ENCODE data around the gene CITED2.

Gene CITED2

DNA sequence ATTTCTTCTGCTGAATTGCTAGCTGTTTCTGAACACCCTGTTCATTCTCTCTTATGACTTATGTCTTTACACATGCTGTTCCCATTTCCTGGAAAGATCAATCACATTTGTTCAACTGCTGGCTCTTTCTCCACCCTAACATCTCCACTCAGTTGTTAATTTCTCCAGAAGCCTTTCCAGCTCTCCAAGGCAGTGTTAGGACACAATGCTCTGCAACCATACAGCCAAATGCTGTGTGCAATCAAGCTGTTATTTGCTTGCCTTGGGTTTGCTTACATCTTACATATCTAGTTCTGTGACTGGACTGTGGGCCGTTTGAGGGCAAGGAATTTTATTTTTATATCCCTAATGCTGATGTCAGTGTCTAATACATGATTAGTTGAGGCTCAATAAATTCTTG lies 24.2 kb upstream of the CITED2 start:
- no peak for DNase-seq (ENCODE audit: low read depth)
- TF ChIP-seq MAX (IDR thresholded peaks at IDR 0.05; ENCODE audit: low read depth, low read length), result no peak
- no peak for TF ChIP-seq POLR2A (IDR thresholded peaks at IDR 0.05; ENCODE audit: extremely low read depth, insufficient read length)
- no peak for TF ChIP-seq CTCF (IDR thresholded peaks at IDR 0.05; ENCODE audit: low read depth, low read length)
- TF ChIP-seq MYC (IDR thresholded peaks at IDR 0.05; ENCODE audit: low read depth, low read length), result no peak
- H3K4me3 ChIP-seq (ENCODE audit: low read depth, low read length), result no peak overlapping the region

- H3K4me3 ChIP-seq (ENCODE audit: low read depth, low read length), result no peak overlapping the region
- TF ChIP-seq POLR2A (IDR thresholded peaks at IDR 0.05; ENCODE audit: extremely low read depth, insufficient read length) (no peak), CTCF (IDR thresholded peaks at IDR 0.05; ENCODE audit: low read depth, low read length) (no peak), MYC (IDR thresholded peaks at IDR 0.05; ENCODE audit: low read depth, low read length) (no peak), MAX (IDR thresholded peaks at IDR 0.05; ENCODE audit: low read depth, low read length) (no peak)
- DNase-seq (ENCODE audit: low read depth), result peak; percentile 43
These were observed 21.4 kb upstream of the CITED2 start for GRCh38 chr6:139395891-139396301.

- DNase-seq (ENCODE audit: low read depth), result no peak
- TF ChIP-seq POLR2A (IDR thresholded peaks at IDR 0.05; ENCODE audit: extremely low read depth, insufficient read length), result no peak
- TF ChIP-seq CTCF (IDR thresholded peaks at IDR 0.05; ENCODE audit: low read depth, low read length), result no peak
- no peak for TF ChIP-seq MAX (IDR thresholded peaks at IDR 0.05; ENCODE audit: low read depth, low read length)
- no peak for TF ChIP-seq MYC (IDR thresholded peaks at IDR 0.05; ENCODE audit: low read depth, low read length)
These were observed 20.9 kb upstream of the CITED2 start for GRCh38 chr6:139395371-139395770.

DNA sequence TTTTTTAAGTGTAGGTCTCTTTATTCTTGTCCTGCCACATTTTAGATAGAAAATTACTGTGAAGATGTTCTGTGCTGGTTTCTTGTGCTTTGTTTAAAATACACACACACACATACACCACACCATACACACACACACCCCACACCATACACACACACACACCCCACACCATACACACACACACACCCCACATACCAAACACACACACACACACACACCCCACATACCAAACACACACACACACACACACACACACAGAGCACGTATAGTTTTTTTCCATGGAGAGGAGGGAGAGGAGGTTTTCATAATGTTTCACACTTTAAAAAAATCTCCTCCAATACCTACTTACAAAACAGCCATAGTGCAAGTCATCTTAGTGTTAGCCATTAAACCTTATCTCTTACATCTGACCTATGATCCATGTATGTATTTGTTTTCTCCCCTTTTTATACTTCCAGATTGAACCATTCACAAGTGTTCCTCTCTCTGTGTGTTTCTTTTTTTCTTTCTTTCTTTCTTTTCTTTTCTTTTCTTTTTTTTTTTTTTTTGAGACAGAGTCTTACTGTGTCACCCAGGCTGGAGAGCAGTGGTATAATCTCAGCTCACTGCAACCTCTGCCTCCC lies 19.7 kb upstream of the CITED2 start:
- TF ChIP-seq CTCF (IDR thresholded peaks at IDR 0.05; ENCODE audit: low read depth, low read length) (no peak), MAX (IDR thresholded peaks at IDR 0.05; ENCODE audit: low read depth, low read length) (no peak), POLR2A (IDR thresholded peaks at IDR 0.05; ENCODE audit: extremely low read depth, insufficient read length) (no peak), MYC (IDR thresholded peaks at IDR 0.05; ENCODE audit: low read depth, low read length) (no peak)
- H3K4me3 ChIP-seq (ENCODE audit: low read depth, low read length), result no peak overlapping the region
- DNase-seq (ENCODE audit: low read depth), result no peak

More at GRCh38 chr6:139395371-139395770, 20.9 kb upstream of the CITED2 start:
- H3K4me3 ChIP-seq (ENCODE audit: low read depth, low read length), result no peak overlapping the region

DNA sequence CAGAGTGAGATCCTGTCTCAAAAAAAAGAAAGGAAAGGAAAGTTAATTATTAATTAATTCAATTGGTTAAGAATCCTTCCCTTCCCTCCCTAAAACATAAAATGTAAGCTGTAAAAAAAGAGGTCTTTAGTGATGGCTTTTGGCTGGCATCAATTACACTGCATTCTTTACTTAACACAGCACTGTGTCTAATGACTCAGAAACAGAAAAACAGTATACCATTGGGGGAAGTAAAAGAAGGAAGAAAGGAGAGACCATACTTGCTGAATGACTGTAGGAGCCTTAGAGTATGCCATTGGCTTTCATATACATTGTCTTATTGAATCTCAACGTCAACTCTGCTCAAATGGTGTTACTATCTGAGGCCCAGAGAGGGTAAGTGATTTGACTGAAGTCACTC lies 18.3 kb upstream of the CITED2 start:
- peak; percentile 33 for DNase-seq (ENCODE audit: low read depth)
- no peak for TF ChIP-seq MAX (IDR thresholded peaks at IDR 0.05; ENCODE audit: low read depth, low read length)
- no peak for TF ChIP-seq MYC (IDR thresholded peaks at IDR 0.05; ENCODE audit: low read depth, low read length)
- no peak for TF ChIP-seq CTCF (IDR thresholded peaks at IDR 0.05; ENCODE audit: low read depth, low read length)
- no peak for TF ChIP-seq POLR2A (IDR thresholded peaks at IDR 0.05; ENCODE audit: extremely low read depth, insufficient read length)
- H3K4me3 ChIP-seq (ENCODE audit: low read depth, low read length), result no peak overlapping the region

Data from NB4 (cell line).